Common myeloid progenitor, CD34-positive (primary cell): ENCODE data around the gene ZWILCH.
"Not testable (repeated sequence)": the region's sequence is repeated elsewhere in the genome, so short reads cannot be mapped to it uniquely, and the experiment has no call there.

Experiments used
- CTCF ChIA-PET: fragments of 350-600 bp; sonication (Branson Sonifier 250); formaldehyde crosslinking; loops from one replicate; lab custom pipeline; 2021; ENCODE audit warnings: antibody characterized with exemption; lab: Charles Lee
- POLR2A ChIA-PET: fragments of 350-600 bp; sonication (Branson Sonifier 250); formaldehyde crosslinking; loops from one replicate; lab custom pipeline; 2021; ENCODE audit warnings: antibody characterized with exemption; lab: Charles Lee
- DNase-seq, 3 donors: peaks; one replicate each; pipeline versions ENCODE4 v3.0.0 to v3.0.0-alpha.2; 2013
- H3K27ac ChIP-seq, 2 experiments: 1 replicate in 1 of 2; 2 replicates in 1 of 2; pipeline ENCODE4 v1.7.0; 2013; ENCODE audit warnings: inconsistent platforms in 2 of 2, low read length in 2 of 2, mild to moderate bottlenecking in 2 of 2, low read depth in 1 of 2, moderate library complexity in 1 of 2; ENCODE audit not compliant: severe bottlenecking in 2 of 2, insufficient read depth in 1 of 2, poor library complexity in 1 of 2
- H3K27me3 ChIP-seq, 5 experiments: replicated peaks in 2 of 5; 1 replicate in 3 of 5; 2 replicates in 2 of 5; pipeline versions ENCODE4 v1.6.1 to v1.7.0; 2013; ENCODE audit warnings: low read length in 4 of 5, mild to moderate bottlenecking in 2 of 5, moderate library complexity in 2 of 5, inconsistent platforms in 1 of 5; ENCODE audit not compliant: insufficient read depth in 5 of 5, control insufficient read depth in 4 of 5
- H3K36me3 ChIP-seq, 4 experiments: 1 replicate in 2 of 4; 2 replicates in 2 of 4; pipeline versions ENCODE4 v1.6.1 to v1.7.0; 2013; ENCODE audit warnings: low read length in 3 of 4, control low read depth in 1 of 4, mild to moderate bottlenecking in 1 of 4; ENCODE audit not compliant: control insufficient read depth in 4 of 4, insufficient read depth in 4 of 4
- H3K4me1 ChIP-seq, 4 experiments: 1 replicate in 3 of 4; 2 replicates in 1 of 4; pipeline versions ENCODE4 v1.6.1 to v1.7.1; 2013; ENCODE audit warnings: low read length in 3 of 4, mild to moderate bottlenecking in 3 of 4, control low read depth in 1 of 4, inconsistent platforms in 1 of 4, moderate library complexity in 1 of 4; ENCODE audit not compliant: control insufficient read depth in 4 of 4, insufficient read depth in 4 of 4; ENCODE audit errors: control extremely low read depth in 1 of 4
- H3K4me3 ChIP-seq, 7 experiments: 1 replicate in 4 of 7; 2 replicates in 3 of 7; pipeline versions ENCODE4 v1.5.1 to v1.7.0; 2013; ENCODE audit warnings: mild to moderate bottlenecking in 7 of 7, low read length in 6 of 7, moderate library complexity in 6 of 7, inconsistent platforms in 2 of 7, low read depth in 2 of 7, control low read depth in 1 of 7; ENCODE audit not compliant: insufficient read depth in 4 of 7, control insufficient read depth in 1 of 7; ENCODE audit errors: extremely low read depth in 1 of 7
- H3K9me3 ChIP-seq, 5 experiments: 1 replicate in 4 of 5; 2 replicates in 1 of 5; pipeline versions ENCODE4 v1.6.1 to v1.7.1; 2013; ENCODE audit warnings: low read length in 4 of 5, mild to moderate bottlenecking in 2 of 5, inconsistent platforms in 1 of 5, low read depth in 1 of 5, moderate library complexity in 1 of 5; ENCODE audit not compliant: control insufficient read depth in 4 of 5, insufficient read depth in 2 of 5; ENCODE audit errors: control extremely low read depth in 1 of 5
- WGBS: methylation state at CpG from one replicate; pipeline ENCODE4 v1.1.5; 2013; ENCODE audit not compliant: insufficient coverage; 5-methylcytosine and 5-hydroxymethylcytosine counted together

ZWILCH gene

GRCh38 chr15:66587020-66587419 lies 81.9 kb downstream of the ZWILCH start:
- DNase-seq, result no peak
- no peak overlapping the region for H3K4me3 ChIP-seq
- peaks cover 0 to 5% (median 0%) of the 10 kb centered on the region in 4 experiments for H3K4me1 ChIP-seq
- H3K36me3 ChIP-seq, result no peaks in the 10 kb centered on the region
- POLR2A ChIA-PET, result no interaction called here
- CTCF ChIA-PET, result no interaction called here
- H3K27me3 ChIP-seq, result no peaks in the 10 kb centered on the region
- no peak overlapping the region for H3K27ac ChIP-seq
- H3K9me3 ChIP-seq, result no peaks in the 10 kb centered on the region

GRCh38 chr15:66587749-66588148 lies 82.6 kb downstream of the ZWILCH start:
- ChIA-PET POLR2A (no interaction called here), CTCF (no interaction called here)
- WGBS, result 81% methylated on average over 3 of the region's 5 CpGs
- Histone ChIP-seq H3K27ac (no peak overlapping the region), H3K27me3 (no peaks in the 10 kb centered on the region), H3K9me3 (no peaks in the 10 kb centered on the region), H3K36me3 (no peaks in the 10 kb centered on the region), H3K4me3 (no peak overlapping the region), H3K4me1 (peaks cover 0 to 5% (median 0%) of the 10 kb centered on the region in 4 experiments)
- no peak for DNase-seq

GRCh38 chr15:66588537-66588936 lies 83.4 kb downstream of the ZWILCH start:
- Histone ChIP-seq H3K27ac (no peak overlapping the region), H3K27me3 (no peaks in the 10 kb centered on the region), H3K9me3 (no peaks in the 10 kb centered on the region), H3K36me3 (no peaks in the 10 kb centered on the region), H3K4me3 (no peak overlapping the region), H3K4me1 (peaks cover 0 to 5% (median 0%) of the 10 kb centered on the region in 4 experiments)
- CTCF ChIA-PET, result no interaction called here
- POLR2A ChIA-PET, result no interaction called here
- no peak for DNase-seq
- 87% methylated on average over 2 of the region's 5 CpGs for WGBS

GRCh38 chr15:66588971-66589370 lies 83.8 kb downstream of the ZWILCH start:
- CTCF ChIA-PET, result interaction anchor here (1.7 kb wide), 1 partner anchor 22 kb away, joined by 6 read pairs; no protein-coding TSS in a partner anchor
- DNase-seq, result no peak
- Histone ChIP-seq H3K36me3 (no peaks in the 10 kb centered on the region), H3K27me3 (no peaks in the 10 kb centered on the region), H3K4me3 (no peak overlapping the region), H3K9me3 (no peaks in the 10 kb centered on the region), H3K4me1 (peaks cover 0 to 5% (median 0%) of the 10 kb centered on the region in 4 experiments), H3K27ac (no peak overlapping the region)
- POLR2A ChIA-PET, result no interaction called here
- WGBS, result 89% methylated on average over 6 of the region's 8 CpGs

GRCh38 chr15:66589429-66589828 lies 84.3 kb downstream of the ZWILCH start:
- CTCF ChIA-PET, result interaction anchor here (1.6 to 1.7 kb wide), 3 partner anchors 11 to 186 kb away, joined by 3 to 6 read pairs (median 4); no protein-coding TSS in a partner anchor
- not testable (repeated sequence) for H3K9me3 ChIP-seq, H3K36me3 ChIP-seq, H3K4me3 ChIP-seq, DNase-seq, H3K27me3 ChIP-seq, H3K27ac ChIP-seq, H3K4me1 ChIP-seq
- POLR2A ChIA-PET, result interaction anchor here (0.7 kb wide), 1 partner anchor 234 kb away, joined by 4 read pairs; no protein-coding TSS in a partner anchor
- 97% methylated on average over 6 of the region's 6 CpGs for WGBS

GRCh38 chr15:66590435-66590834 lies 85.3 kb downstream of the ZWILCH start:
- ChIA-PET CTCF (interaction anchor here (1.3 to 1.7 kb wide), 4 partner anchors 10 to 185 kb away, joined by 3 to 6 read pairs (median 4); no protein-coding TSS in a partner anchor), POLR2A (no interaction called here)
- 89% methylated on average over 2 of the region's 2 CpGs for WGBS
- H3K4me3 ChIP-seq, result no peak overlapping the region
- DNase-seq, result no peak
- H3K27ac ChIP-seq, result no peak overlapping the region
- H3K9me3 ChIP-seq, result no peaks in the 10 kb centered on the region
- peaks cover 0 to 5% (median 0%) of the 10 kb centered on the region in 4 experiments for H3K4me1 ChIP-seq
- H3K36me3 ChIP-seq, result no peaks in the 10 kb centered on the region
- H3K27me3 ChIP-seq, result no peaks in the 10 kb centered on the region

GRCh38 chr15:66591322-66591862 lies 86.3 kb downstream of the ZWILCH start:
- Histone ChIP-seq H3K36me3 (no peaks in the 10 kb centered on the region), H3K4me1 (peaks cover 0 to 5% (median 0%) of the 10 kb centered on the region in 4 experiments), H3K27ac (no peak overlapping the region), H3K4me3 (no peak overlapping the region), H3K9me3 (no peaks in the 10 kb centered on the region), H3K27me3 (no peaks in the 10 kb centered on the region)
- POLR2A ChIA-PET, result no interaction called here
- no peak for DNase-seq
- WGBS, result 88% methylated on average over 4 of the region's 4 CpGs
- CTCF ChIA-PET, result interaction anchor here (1.6 kb wide), 1 partner anchor 9 kb away, joined by 3 read pairs; no protein-coding TSS in a partner anchor
